Measurements from ENCODE around the gene TMEM39B.
"Not testable (repeated sequence)": the region's sequence is repeated elsewhere in the genome, so short reads cannot be mapped to it uniquely, and the experiment has no call there.

The TMEM39B gene

DNA sequence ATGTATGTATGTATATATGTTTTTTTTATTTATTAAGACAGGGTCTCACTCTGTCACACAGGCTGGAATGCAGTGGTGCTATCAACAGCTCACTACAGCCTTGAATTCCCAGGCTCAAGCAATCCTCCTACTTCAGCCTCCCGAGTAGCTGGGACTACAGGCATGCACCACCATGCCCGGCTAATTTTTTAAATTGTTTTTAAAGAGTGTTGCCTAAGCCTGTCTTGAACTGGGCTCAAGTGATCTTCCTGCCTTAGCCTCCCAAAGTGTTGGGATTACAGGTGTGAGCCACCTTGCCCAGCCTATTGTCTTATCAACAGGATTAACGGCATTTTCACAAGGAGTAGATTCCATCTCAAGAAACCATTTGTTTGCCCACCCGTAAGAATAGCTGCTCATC lies 40.7 kb downstream of the TMEM39B start:
- DNase-seq = not testable (repeated sequence)

DNA sequence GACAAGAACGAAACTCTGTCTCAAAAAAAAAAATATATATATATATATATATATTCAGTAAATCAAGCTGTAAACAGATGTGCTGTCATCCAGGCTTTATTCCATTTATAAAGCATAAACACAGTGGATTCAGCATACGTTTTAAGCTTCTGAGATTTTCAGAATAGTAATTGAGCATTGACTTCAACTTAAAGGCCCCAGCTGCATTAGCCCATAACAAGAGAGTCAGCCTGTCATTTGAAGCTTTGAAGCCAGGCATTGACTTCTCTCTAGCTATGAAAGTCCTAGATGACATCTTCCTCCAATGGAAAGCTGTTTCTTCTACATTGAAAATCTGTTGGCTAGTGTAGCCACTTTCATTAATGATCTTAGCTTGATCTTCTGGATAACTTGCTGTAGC lies 41.7 kb downstream of the TMEM39B start:
- DNase-seq = no peak

DNA sequence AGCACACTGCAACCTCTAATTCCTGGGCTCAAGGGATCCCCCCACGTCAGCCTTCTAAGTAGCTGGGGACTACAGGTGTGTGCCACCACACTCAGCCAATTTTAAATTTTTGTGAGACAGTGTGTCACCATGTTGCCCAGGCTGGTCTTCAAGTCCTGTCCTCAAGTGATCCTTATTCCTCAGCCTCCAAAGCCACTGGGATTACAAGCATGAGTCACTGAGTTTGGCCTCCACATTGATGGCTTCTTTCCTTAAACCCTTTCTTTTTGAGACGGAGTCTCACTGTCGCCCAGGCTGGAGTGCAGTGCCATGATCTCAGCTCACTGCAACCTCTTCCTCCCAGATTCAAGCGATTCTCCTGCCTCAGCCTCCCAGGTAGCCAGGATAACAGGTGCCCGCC lies 42.8 kb downstream of the TMEM39B start:
- DNase-seq = no peak

DNA sequence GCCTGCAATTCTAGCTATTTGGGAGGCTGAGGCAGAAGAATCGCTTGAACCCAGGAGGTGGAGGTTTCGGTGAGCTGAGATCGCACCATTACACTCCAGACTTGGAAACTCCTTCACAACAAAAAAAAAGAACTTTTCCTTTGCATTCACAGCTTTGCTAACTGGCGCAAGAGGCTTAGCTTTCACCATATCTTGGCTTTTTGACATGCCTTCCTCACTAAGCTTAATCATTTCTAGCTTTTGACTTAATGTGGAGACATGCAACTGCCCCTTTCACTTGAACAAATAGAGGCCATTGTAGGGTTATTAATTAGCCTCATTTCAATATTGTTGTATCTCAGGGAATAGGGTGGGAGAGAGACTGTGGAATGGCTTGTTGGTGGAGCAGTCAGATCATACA lies 43.8 kb downstream of the TMEM39B start:
- no peak for DNase-seq

DNA sequence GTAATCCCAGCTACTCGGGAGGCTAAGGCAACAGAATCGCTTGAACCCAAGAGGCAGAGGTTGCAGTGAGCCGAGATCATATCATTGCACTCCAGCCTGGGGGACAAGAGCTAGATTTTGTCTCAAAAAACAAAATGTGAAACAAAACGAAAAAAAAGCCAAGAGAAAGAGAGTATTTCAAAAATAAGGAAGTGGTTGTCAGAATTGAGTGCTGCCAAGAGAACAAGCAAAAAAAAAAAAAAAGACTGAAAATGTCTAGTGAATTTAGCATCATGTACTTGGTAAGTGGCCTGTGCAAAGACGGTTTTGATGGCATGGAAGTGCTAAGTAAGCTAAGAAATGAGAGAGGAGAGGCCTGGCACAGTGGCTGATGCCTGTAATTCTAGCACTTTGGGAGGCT lies 49.4 kb downstream of the TMEM39B start:
- no peak for DNase-seq

DNA sequence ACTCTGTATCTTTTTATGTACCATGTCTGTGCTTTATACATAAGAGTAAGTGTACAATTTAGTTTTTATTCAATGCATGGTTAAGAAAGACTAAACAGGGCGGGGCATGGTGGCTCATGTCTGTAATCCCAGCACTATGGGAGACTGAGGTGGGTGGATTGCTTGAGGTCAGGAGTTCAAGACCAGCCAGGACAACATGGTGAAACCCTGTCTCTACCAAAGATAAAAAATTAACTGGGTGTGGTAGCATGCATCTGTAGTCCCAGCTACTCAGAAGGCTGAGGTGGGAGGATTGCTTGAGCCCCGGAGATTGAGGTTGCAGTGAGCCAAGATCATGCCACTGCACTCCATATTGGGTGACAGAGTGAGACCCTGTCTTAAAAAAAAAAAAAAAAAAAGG lies 50.6 kb downstream of the TMEM39B start:
- DNase-seq = not testable (repeated sequence)

DNA sequence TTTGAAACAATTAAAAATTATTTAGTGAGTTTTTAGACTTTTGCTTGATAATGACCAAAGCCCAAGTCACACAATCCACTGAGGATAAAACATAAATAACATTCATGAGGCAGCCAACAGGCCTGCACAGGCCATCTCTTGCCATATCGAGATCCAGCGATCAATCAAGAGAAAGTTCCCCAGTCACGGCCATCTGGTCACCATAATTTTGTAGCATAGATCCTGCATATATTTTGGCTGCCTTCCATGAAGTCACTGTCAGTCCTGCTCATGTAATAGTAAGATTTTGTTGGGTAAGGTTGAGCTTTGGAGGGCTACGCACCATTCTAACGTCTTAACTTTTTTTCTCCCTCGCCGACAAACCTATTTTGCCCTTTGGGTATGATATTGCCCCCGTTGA lies 52.6 kb downstream of the TMEM39B start:
- no peak for DNase-seq

DNA sequence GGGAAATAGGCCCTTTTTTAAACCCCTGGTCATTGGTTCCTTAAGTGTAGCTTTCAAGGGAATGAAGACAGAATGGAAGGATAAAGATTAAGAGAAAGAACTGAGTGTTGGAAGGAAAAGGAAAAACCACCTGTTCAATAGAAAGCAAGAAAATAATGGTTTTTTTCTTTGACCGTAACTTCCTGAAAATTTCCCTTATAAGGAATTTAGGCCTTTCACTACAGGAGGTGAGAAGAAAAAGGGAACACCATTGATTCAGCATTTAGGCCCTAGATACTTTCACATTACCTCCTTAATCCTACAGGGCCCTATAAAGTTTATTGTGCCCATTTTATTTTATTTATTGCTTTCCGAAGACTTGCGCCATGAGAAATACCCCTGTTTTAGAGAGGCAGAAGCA lies 54.0 kb downstream of the TMEM39B start:
- no peak for DNase-seq

DNA sequence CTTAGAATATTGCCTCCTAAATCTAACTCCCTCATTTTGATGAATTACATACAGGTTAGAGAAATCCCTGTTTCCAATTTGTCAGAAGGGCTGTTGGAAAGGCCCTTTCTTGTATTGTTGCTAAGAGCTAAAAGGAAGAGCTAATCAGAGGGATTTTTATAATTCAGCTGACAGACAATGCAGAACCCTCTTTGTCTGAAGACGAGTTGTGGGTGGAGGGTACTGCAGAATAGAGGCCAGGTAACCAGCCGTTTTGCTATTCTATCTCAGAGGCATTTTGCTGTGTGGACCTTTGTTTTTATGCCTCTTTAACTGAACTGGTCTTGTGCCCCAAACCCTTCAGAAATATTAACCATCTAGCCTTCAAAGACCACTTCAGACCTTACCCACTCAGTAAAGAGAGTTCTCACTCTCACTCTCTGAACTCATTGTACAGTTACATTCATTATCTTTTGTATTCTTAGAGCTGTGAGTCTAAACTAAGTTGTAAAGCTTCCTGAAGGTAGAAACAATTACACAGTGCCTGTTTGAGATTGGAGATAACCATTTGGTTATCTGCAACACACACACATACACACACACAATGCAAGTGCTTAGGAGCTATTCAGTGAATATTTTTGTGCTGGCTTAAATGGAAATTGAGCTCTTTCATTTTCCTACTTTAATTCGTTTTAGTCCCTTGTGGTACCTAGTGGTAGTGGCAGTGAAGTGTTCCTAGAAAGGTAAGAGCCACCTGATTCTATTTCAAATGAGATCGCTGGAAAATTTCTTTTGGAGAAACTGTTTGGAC lies 54.9 kb downstream of the TMEM39B start:
- DNase-seq = no peak

DNA sequence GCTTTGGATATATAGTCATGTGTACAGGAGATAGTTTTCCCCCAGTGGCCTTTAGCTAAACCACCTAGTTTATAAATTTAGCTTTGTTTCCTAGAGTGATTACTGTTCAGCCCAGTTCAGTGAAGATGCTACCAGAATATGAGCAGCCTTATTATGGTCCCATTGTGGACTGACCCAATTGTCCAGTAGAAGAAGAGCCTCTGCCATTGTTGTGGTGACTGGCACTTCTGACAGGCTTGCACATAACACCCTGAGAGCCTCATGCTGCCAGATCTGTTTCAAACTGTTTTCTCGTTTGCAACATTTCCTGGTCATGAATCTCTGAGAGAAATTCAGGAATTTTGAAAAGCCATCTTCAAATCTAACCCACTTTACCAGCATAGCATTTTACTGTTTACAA lies 55.7 kb downstream of the TMEM39B start:
- DNase-seq = no peak

DNA sequence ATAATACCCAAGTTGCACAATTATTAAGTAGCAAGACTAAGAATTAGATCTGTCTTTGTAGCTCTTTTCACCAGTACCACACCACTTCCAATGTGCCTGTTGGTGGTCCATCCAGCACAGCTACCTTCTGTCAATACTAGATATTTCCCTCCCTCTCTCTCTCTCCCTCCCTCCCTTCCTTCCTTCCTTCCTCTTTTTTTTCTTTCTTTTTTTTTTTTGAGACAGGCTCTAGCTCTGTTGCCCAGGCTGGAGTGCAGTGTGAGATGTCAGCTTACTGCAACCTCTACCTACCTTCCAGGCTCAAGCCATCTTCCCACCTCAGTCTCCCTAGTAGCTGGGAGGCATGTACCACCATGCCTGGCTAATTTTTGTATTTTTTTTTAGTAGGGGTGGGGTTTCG lies 56.2 kb downstream of the TMEM39B start:
- no peak for DNase-seq

DNA sequence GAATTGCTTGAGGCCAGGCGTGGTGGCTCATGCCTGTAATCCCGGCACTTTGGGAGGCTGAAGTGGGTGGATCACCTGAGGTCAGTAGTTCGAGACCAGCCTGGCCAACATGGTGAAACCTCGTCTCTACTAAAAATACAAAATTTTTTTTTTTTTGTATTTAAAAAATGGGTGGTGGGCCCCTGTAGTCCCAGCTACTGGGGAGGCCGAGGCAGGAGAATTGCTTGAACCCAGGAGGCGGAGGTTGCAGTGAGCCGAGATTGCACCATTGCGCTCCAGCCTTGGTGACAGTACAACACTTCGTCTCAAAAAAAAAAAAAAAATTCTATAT lies 61.2 kb downstream of the TMEM39B start:
- DNase-seq = not testable (repeated sequence)

DNA sequence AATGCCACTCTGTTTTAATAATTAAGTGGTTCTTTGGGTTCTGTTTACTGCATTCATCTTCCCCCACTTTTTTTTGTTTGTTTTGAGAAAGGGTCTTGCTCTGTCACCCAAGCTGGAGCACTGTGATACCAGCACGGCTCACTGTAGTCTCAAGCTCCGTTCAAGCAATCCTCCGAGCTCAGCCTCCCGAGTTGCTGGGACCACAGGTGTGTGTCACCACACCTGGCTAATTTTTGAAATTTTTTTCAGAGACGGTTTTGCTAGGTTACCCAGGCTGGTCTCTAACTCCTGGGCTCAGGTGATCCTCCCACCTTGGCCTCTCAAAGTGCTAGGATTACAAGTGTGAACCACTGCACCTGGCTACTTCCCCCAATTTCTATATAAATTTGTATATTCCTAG lies 64.4 kb downstream of the TMEM39B start:
- no peak for DNase-seq

DNA sequence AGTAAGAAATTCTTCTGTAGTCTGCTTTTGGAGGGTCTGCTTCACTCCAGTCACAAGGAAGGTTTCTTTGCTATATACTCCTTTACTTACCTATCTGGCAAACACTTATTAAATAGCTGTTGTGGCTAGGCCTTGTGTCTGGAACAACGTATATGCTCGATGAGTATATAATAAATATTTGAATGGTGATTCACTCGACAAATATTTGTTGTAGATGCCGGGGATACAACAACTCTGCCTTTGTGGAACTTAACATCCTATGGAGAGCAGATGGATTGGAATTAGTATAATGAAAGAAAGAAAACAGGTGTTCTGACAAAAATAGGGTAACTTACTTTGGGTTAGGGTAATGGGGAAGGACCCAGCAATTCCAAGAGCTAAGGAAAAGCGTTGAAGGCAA lies 66.2 kb downstream of the TMEM39B start:
- DNase-seq = peak; percentile 56

DNA sequence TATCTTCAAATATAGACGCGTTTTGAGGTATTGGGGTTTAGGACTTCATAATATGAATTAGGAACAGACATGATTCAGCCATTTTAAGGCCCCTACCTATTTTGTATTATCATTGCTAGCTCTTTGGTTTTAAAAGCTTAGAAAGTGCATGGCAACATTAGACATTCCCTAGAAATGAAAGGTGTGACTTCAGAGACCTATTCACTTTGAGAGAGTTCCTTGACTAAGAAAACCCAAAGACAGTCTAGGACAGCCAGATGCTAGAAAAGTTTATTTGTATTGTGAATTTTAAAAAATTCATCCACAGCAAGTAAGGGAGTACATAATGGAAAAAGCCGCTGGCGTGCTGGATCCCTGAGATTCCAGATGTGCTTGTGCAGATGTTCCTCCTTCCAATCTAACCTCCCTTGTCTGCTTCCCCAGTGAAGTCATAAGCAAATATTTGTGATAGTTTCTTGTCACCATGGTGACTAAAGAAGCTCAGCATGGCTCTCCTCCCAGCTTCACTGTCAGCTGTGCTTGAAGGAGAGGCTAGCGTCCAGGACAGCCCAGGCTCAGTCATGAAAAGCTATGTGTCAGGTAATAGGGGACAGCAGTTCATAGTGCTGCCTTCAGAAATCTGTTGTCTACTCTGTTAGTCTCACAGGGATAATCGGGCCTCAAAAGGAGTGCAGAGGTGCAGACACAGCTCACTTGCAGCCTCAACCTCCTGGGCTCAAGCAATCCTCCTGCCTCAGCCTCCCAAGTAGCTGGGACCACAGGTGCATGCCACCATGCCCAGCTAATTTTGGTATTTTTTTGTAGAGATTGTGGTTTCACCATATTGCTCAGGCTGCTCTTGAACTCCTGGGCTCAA lies 69.9 kb downstream of the TMEM39B start:
- peak; percentile 48 for DNase-seq

DNA sequence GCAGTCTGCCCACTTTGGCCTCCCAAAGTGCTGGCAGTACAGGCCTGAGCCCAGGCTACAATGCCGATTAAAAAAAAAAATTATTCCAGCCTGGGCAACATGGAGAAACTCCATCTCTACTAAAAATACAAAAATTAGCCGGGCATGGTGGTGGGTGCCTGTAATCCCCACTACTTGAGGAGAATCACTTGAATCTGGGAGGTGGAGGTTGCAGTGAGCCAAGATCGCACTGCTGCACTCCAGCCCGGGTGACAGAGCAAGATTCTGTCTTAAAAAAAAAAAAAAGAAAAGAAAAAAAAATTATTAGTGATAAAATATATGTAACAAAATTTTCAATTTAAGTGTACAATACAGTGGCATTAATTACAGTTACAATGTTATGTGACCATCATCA lies 70.6 kb downstream of the TMEM39B start:
- not testable (repeated sequence) for DNase-seq

DNA sequence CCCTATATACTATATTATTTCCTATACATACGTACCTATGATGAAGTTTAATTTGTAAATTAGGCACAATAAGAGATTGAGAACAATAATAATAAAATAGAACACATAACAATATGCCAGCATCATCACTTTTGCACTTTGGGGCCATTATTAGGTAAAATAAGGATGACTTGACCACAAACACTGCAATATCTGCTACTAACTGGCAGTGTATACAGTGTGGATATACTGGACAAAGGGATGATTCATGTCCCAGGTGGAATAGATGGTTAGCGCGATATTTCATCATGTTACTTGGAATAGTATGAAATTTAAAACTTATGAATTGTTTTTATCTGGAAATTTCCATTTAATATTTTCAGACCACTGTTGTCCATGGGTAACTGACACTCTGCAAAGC lies 71.3 kb downstream of the TMEM39B start:
- DNase-seq = no peak

DNA sequence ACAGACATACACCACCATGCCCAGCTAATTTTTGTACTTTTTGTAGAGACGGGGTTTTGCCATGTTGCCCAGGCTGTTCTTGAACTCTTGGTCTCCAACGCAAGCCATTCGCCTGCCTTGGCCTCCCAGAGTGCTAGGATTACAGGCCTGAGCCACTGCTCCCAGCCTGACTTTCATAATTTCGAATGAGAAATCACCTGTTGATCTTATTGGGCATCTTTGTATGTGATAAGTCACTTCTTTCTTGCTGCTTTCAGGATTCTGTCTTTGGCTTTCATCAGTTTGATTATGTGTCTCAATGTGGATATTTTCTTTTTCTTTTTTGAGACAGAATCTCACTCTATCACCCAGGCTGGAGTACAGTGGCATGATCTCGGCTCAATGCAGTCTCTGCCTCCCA lies 75.1 kb downstream of the TMEM39B start:
- DNase-seq = not testable (repeated sequence)

DNA sequence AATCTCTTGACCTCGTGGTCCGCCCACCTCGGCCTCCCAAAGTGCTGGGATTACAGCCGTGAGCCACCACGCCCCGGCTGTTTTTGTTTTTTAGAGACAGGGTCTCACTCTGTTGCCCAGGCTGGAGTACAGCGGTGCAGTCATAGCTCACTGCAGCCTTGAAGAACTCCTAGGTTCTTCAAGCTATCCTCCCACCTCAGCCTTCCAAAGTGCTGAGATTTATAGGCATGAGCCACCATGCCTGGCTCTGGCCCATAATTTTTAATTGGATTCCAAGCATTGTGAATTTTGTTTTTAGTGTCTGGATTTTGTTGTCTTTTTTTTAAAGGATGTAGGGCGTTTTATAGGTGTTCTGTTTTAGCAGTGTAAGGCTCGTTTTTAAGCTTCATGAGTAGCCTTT lies 78.1 kb downstream of the TMEM39B start:
- no peak for DNase-seq

DNA sequence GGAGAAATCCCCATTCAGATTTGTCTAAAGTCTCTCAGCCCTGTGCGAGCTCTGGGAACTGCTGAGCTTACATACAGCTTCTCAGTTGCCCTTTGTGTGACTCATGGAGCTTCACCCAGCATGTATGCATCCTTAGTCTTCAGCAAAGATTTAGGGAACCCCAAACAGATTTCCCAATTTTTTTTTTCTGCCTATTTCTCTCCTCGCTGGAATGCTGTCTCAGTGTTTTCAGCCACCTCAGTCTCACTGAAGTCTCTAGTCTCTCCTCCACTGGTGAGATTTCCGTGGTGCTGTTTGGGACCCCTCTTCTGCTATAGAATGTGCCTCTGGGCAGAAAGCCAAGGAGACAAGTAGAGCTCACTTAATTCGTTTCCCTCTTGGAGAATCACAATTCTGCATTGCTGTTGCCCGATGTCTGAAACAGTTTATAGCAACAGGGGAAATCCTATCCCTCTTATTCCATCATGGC lies 78.6 kb downstream of the TMEM39B start:
- peak; percentile 53 for DNase-seq
